WTC11 (cell line): Measurements from ENCODE around the gene OPTC.

Experiments
- ATF3 ChIP-seq: sonication (generic); formaldehyde crosslinking; conservative IDR thresholded peaks from 2 replicates; pipeline ENCODE4 v1.8.1; 2022; ENCODE audit warnings: mild to moderate bottlenecking, missing genetic modification reagents
- CTCF ChIP-seq: fragments of 200-600 bp; IDR thresholded peaks from 2 replicates; pipeline ENCODE4 v1.8.0; 2022; ENCODE audit warnings: antibody characterized with exemption
- NFE2L1 ChIP-seq: sonication (generic); formaldehyde crosslinking; IDR thresholded peaks from 2 replicates; pipeline ENCODE4 v1.8.1; 2023; ENCODE audit warnings: missing genetic modification reagents
- RELA ChIP-seq: sonication (generic); formaldehyde crosslinking; IDR thresholded peaks from 2 replicates; pipeline ENCODE4 v1.8.1; 2022; ENCODE audit warnings: missing genetic modification reagents, mild to moderate bottlenecking, borderline replicate concordance

GRCh38 chr1:203512517-203512847 is 18.5 kb downstream of the OPTC start:
- TF ChIP-seq RELA (CRISPR knock-in tag), result no peak
- no peak for TF ChIP-seq NFE2L1 (CRISPR knock-in tag)
- no peak for TF ChIP-seq ATF3 (CRISPR knock-in tag)
- no peak for TF ChIP-seq CTCF
